Stimulated activated CD8-positive, alpha-beta memory T cell treated with anti-CD3 and anti-CD28 coated beads, Interleukin-2, amount 100 ng/mL, for 48 hours (primary cell): ENCODE data around the gene GCGR.

Experiments used
- DNase-seq, 2 donors: peaks; one replicate each; pipeline ENCODE4 v3.0.0-alpha.2; 2020; ENCODE audit warnings: low read depth in 2 of 2

The GCGR gene

GRCh38 chr17:81803728-81804558, at the start of gene GCGR:
Gene GCGR (plus strand): TSS chr17:81804150. CDS start chr17:81809019, 4,869 bp downstream.
- DNase-seq = no peak

GRCh38 chr17:81792675-81793615, 11.0 kb upstream of the GCGR start:
- DNase-seq = no peak

DNA sequence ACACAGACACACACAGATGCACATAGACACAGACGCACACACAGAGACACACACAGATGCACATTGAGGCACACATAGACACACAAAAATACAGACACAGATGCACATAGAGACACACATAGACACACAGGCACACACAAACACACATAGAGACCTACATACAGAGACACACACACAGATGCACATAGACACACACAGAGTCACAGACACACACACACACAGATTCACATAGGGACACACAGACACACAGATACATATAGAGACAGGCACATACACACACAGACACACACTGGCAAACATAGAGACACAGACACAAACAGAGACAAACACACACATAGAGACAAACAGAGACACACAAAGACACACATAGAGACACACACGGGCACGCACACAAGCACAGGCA, 9.9 kb upstream of the GCGR start:
- DNase-seq = no peak

DNA sequence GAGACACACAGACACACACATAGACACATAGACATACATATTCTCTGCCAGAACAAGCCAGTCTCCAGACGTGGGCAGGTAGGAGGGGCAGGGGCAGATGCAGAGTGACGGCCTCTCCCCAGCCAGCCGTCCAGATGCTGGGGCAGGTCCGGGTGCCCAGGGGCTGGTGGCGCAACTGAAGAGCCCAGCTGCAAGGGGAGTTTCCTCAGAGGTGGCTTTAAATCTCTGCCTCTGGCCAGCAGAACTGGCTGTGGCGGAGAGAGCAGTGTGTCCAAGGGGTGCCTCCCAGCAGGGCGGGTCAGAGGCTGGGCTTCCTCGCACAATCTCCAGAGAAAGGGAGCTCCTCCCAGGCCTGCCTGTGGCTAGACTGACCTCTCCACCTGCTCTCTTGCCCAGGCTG, 9.4 kb upstream of the GCGR start:
- DNase-seq = no peak

- DNase-seq = no peak
These were observed 2.6 kb upstream of the GCGR start for GRCh38 chr17:81801327-81801726.

DNA sequence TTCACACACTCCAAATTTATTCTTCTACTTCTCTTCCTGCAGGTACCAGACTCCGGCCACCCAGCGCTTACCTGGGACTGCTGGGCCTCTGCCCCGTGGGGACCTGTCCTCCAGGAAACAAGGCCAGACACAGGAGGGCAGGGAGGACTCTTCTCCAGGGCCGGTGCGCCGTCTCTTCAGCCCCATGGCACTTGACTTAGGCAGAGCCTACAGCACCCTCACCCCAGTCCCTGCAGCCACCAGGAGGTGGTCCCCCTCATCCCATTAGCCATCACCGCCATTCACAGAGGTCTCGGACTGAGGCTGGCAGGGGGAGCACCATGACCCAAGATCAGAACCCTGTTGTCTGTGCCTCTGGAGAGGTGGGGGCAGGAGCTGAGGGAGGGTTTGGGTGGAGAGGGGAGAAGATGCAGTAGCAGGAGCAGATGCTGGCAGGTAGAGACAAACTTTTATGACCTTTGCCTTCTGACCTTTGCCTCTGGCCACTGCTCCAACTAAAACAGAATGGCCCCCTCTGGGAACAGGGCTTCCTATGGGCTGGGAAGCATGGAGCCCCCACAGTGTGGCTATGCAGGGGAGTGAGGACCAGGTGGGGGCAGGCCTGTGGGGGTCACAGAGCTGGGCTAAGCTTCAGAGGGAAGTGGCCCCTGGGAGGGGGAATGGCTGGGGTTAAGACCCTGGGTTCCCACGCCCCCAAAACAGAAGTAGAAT, 1.7 kb upstream of the GCGR start:
- DNase-seq = no peak

DNA sequence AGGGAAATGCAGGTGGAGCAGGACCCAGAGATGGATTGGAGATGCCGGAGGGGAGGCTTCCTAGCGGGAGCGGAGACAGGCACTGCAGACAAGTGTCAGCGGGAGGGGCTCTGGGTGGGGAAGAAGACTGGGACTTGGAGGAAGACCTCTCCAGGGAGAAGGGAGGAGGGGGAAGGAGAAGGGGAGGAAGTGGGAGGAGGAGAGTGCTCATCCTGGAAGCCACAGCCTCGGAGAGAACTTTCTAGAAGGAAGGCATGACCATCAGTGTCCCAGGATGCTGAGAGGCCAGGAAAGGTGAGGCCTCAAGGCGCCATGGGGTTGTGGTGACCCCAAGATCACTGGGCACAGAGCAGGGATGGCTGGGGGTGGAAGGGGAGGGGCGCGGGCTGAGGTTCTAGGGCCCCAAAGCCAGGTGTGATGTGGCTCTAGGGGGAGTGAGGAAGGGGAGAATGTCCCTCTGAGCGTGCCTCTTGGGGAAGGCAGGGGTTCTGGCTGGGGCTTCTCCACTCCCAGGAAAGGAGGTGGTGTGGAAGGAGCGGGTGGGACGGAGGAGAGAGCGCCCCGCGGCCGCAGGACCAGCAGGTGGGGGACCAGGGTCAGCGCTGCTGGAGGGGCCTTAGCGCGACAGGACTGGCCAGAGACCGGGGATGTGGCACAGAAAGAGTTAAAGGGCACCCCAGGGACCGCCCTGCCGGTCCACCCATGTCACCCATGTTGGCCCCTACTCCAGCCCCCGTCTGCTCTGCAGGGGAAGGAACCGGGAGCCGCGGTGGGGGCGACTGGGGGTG, 900 bp upstream of the GCGR start:
- no peak for DNase-seq

DNA sequence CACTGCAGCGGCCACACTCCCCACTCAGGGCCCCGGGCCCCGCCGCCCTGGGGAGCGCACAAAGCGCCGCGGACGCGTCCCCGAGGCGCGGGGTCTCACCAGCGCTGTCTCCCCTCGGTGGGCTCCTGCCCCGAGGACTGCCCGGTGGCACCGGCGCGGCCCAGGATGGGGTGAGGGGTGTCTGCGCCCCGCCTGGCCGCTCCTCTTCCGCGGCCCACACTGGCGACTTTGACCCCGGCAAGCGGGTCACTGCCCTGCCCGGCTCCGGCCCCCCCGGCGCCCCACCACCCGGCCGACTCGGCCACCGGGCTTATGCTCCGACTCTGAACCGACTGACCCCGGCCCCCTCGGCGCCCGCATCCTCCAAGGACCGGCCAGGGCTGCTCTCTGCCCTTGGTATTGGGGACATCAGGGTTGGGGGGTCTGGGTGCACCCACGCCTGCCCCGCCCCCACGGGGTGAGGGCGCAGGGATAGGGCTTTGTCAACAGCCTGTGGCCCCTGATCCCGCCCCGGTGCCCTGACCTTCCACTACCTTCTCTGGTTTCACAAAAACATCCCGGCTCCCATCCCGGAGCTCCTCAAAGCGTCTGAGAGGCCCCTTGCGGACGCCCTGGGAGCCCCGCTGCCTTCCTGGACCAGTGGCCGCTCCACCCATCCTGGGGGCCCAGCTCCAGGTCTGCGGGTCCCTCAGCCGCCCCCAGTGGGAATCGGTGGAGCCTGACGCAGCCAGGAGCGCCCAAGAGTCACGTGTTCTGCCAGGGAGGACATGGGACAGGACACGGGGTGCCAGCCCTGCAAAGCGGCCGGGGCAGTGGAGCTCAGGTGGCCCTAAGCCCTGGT, 829 bp downstream of the GCGR start:
- DNase-seq = no peak

DNA sequence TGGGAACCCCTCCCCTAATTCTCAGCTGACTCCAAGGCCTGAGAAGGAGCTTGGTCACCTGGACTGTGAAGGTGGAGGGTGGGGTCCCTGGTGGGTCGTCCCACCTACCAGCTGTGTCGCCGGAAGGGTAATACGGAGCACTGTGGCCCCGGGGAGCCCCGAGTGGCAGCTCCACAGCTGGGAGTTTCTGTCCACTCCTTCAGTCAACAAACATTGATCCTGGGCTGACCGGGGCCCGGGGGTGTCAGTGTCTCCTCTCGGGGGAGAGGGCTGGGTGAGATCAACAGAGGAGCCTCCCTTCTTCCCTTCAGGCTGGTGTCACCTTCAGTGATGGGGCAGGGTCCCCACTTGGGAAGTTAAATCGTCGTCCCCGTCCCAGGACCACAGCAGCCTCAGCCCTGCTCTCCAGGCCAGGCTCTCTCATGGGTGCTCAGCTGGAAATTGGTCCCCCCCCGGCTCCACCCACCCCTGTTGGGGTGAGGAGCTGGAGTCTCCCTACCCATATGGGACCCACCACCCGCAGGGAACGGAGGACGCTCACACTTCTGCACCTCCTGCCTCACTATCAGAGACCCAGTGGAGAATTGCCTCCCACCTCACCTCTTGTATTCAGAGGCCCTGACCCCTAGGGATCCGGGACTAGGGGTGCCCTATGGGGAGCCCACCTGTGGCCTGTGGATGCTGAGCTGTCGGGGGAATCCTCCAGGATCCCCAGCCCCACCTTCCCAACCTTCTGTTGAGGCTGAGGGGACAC, 1.9 kb downstream of the GCGR start:
- no peak for DNase-seq

GRCh38 chr17:81806461-81807209, 2.7 kb downstream of the GCGR start:
- no peak for DNase-seq

GRCh38 chr17:81807210-81807719, 3.3 kb downstream of the GCGR start:
- DNase-seq = no peak

DNA sequence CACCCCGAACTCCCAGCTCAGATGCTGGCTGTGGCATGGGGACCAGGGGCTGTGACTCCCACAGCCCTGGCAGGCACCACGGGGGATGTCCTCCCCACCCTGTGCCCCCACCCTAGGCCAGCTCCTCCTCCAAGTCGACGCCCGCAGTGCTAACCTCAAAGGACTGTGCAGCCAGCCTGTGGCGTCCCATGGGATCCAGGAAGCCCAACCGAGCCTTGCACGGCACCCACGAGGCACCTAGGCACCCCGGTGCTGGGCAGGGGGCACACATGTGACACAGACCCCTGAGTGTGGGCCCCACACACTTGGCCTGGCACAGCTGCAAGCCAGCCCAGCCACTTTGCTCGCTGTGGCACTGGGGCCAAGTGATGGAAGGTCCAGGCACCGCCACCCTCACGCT, 3.9 kb downstream of the GCGR start:
- no peak for DNase-seq

DNA sequence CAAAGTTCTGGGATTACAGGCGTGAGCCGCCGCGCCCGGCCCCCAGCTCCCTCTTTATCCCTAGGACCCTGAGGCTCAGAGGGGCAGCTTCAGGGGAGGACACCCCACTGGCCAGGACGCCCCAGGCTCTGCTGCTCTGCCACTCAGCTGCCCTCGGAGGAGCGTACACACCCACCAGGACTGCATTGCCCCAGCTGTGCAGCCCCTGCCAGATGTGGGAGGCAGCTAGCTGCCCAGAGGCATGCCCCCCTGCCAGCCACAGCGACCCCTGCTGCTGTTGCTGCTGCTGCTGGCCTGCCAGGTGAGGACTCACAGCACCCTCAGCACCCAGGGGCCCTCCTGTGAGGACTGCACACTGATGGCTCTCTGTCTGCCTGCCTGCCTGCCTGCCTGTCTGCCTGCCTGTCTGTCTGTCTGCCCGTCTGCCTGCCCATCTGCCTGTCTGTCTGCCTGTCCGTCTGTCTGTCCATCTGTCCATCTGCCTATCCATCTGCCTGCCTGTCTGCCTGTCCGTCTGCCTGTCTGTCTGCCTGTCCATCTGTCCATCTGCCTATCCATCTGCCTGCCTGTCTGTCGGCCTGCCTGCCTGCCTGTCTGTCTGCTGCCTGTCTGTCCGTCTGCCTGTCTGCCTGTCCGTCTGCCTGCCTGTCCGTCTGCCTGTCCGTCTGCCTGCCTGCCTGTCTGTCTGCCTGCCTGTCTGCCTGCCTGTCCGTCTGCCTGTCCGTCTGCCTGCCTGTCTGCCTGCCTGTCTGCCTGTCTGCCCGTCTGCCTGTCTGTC, 5.0 kb downstream of the GCGR start:
- no peak for DNase-seq

GRCh38 chr17:81809556-81809998, 5.6 kb downstream of the GCGR start:
- DNase-seq = no peak

GRCh38 chr17:81810476-81810875, 6.5 kb downstream of the GCGR start:
- DNase-seq = no peak

- no peak for DNase-seq
These were observed 7.1 kb downstream of the GCGR start for GRCh38 chr17:81810892-81811704.
